ENCODE measurements around the gene SYNGR3. TPM values are rescaled to one million over a fixed set of nuclear protein-coding genes. Genes with fewer than 3 reads are reported as not detected.

The SYNGR3 gene
- polyA plus RNA-seq, 1 donor from 2014 or later = 61.0 TPM

DNA sequence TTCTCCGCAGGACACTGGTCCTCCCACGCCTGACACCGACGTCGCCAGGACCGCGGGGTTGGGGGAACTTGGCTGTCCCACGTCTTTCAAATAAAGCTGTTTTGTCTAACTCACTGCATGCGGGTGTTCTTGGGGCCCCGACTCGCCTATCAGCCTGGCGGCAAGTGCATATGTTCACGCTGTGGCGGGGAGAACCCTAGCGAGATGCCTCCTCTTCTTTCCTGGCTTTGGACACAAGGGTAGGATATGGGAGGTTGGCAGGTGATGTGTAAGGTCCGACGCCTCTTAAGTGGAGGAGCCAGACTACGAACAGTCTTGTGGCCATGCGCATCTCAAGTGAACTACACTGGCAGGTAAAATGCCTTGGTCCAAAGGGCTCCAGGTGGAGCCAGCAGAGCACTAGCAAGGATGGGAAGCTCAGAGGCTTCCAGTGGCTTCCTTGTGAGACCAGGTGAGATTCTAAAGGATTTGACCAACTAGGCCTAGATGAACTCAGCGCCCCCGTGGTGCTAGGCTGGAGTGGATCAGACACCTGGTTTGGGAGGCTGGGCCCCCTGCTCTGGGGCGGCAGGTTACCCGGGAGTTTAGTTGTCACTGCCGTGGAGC, 24.3 kb upstream of the SYNGR3 start:
- peak overlapping the region; percentile 80 for H3K4me2 ChIP-seq (ENCODE audit: low read length)
- peak overlapping the region; percentile 88 for H3K4me3 ChIP-seq (ENCODE audit: low read length)
- H3K9ac ChIP-seq (ENCODE audit: low read length) = peak overlapping the region; percentile 89
- H3K27ac ChIP-seq (ENCODE audit: low read length) = peak overlapping the region; percentile 80
- no peaks in the 10 kb centered on the region for H3F3A ChIP-seq (ENCODE audit: insufficient read depth, low read length, poor library complexity, severe bottlenecking)
- no peaks in the 10 kb centered on the region for H4K20me1 ChIP-seq (ENCODE audit: insufficient read depth)
- H2AFZ ChIP-seq (ENCODE audit: low read depth, low read length) = peak overlapping the region; percentile 36
- TF ChIP-seq RAD21 (conservative IDR thresholded peaks at IDR 0.05) = no peak
- TF ChIP-seq POLR2AphosphoS5 (IDR thresholded peaks at IDR 0.05) = no peak
- no peak for TF ChIP-seq REST (IDR thresholded peaks at IDR 0.05; ENCODE audit: borderline replicate concordance)
- TF ChIP-seq EZH2 (IDR thresholded peaks at IDR 0.05; ENCODE audit: borderline replicate concordance, insufficient read depth, low read length, poor library complexity, severe bottlenecking) = no peak
- no peak for TF ChIP-seq CTCF (IDR thresholded peaks at IDR 0.05; ENCODE audit: poor library complexity, severe bottlenecking)
- no peak for TF ChIP-seq EP300 (conservative IDR thresholded peaks at IDR 0.05; ENCODE audit: poor library complexity, severe bottlenecking)
- TF ChIP-seq TAF1 (IDR thresholded peaks at IDR 0.05; ENCODE audit: low read depth) = no peak
- no peak for TF ChIP-seq SMC3 (conservative IDR thresholded peaks at IDR 0.05; ENCODE audit: poor library complexity)
- no peak for TF ChIP-seq MXI1 (conservative IDR thresholded peaks at IDR 0.05; ENCODE audit: poor library complexity, severe bottlenecking)
- peaks cover 12% of the 10 kb centered on the region for H3K79me2 ChIP-seq (replicated peaks; ENCODE audit: insufficient read depth, low read length)
- no peaks in the 10 kb centered on the region for H3K36me3 ChIP-seq (ENCODE audit: insufficient read depth, low read length)
- H3K9me2 ChIP-seq (ENCODE audit: insufficient read depth, low read length) = no peaks in the 10 kb centered on the region
- no peaks in the 10 kb centered on the region for H3K9me3 ChIP-seq (ENCODE audit: low read length)
- no peaks in the 10 kb centered on the region for H3K27me3 ChIP-seq (ENCODE audit: insufficient read depth, low read depth, low read length)

- Histone ChIP-seq H4K20me1 (ENCODE audit: insufficient read depth) (no peaks in the 10 kb centered on the region), H3K27ac (ENCODE audit: low read length) (peak within 1 kb of the TSS; percentile 80), H3K9me3 (ENCODE audit: low read length) (no peaks in the 10 kb centered on the region), H3K9me2 (ENCODE audit: insufficient read depth, low read length) (no peaks in the 10 kb centered on the region), H3K36me3 (ENCODE audit: insufficient read depth, low read length) (no peaks in the 10 kb centered on the region), H3K9ac (ENCODE audit: low read length) (peak within 1 kb of the TSS; percentile 89), H3K27me3 (ENCODE audit: insufficient read depth, low read depth, low read length) (no peaks in the 10 kb centered on the region), H3K79me2 (replicated peaks; ENCODE audit: insufficient read depth, low read length) (peaks cover 12% of the 10 kb centered on the region), H3K4me2 (ENCODE audit: low read length) (peak within 1 kb of the TSS; percentile 80), H3F3A (ENCODE audit: insufficient read depth, low read length, poor library complexity, severe bottlenecking) (no peaks in the 10 kb centered on the region), H2AFZ (ENCODE audit: low read depth, low read length) (no peak within 1 kb of the TSS), H3K4me3 (ENCODE audit: low read length) (peak within 1 kb of the TSS; percentile 88)
- no peak for TF ChIP-seq EP300 (conservative IDR thresholded peaks at IDR 0.05; ENCODE audit: poor library complexity, severe bottlenecking)
These were observed 23.3 kb upstream of the SYNGR3 start, which contains the start of gene RNF151 for GRCh38 chr16:1966460-1966859. TSS of gene RNF151 (plus strand) at chr16:1966856. CDS start at chr16:1966882, 26 bp downstream.
